H1 (cell line): ENCODE data around the gene NARS2. TPM values are rescaled to one million over a fixed set of nuclear protein-coding genes. Genes with fewer than 3 reads are reported as not detected.

Experiments used
- CTCF ChIA-PET: fragments of 300-600 bp; sonication (Branson Sonifier 250); formaldehyde crosslinking; loops from one replicate; lab custom pipeline; 2021; ENCODE audit not compliant: partially characterized antibody; lab: Charles Lee
- POLR2A ChIA-PET: fragments of 300-600 bp; sonication (Branson Sonifier 250); formaldehyde crosslinking; loops from one replicate; lab custom pipeline; 2021; ENCODE audit warnings: inconsistent platforms; ENCODE audit not compliant: partially characterized antibody; lab: Charles Lee
- DNase-seq, 2 experiments: peaks; one replicate each; pipeline versions ENCODE4 v3.0.0 to v3.0.0-alpha.2; 2010 to 2022; ENCODE audit warnings: low spot score in 2 of 2, low read depth in 1 of 2, mixed read lengths in 1 of 2
- FAIRE-seq: peaks from 2 replicates; lab custom pipeline; 2011; peaks lifted over from hg19 to GRCh38; lab: Jason Lieb, UNC
- H2AFZ ChIP-seq: 2 replicates; pipeline ENCODE4 v1.8.1; 2012; ENCODE audit warnings: low read length, inconsistent platforms
- H2AK5ac ChIP-seq: 2 replicates; pipeline ENCODE4 v1.6.1; 2013; ENCODE audit warnings: low read depth, low read length
- H2BK120ac ChIP-seq: replicated peaks from 2 replicates; pipeline ENCODE3; 2013; ENCODE audit warnings: low read depth, low read length, inconsistent platforms
- H2BK12ac ChIP-seq: 2 replicates; pipeline ENCODE4 v1.6.1; 2013; ENCODE audit warnings: low read depth, low read length
- H2BK15ac ChIP-seq: 2 replicates; pipeline ENCODE4 v1.6.1; 2013; ENCODE audit warnings: low read length
- H2BK20ac ChIP-seq: 2 replicates; pipeline ENCODE4 v1.6.1; 2013; ENCODE audit warnings: low read length
- H2BK5ac ChIP-seq: 2 replicates; pipeline ENCODE4 v1.6.1; 2013; ENCODE audit warnings: low read depth, low read length
- H3K14ac ChIP-seq: 2 replicates; pipeline ENCODE4 v1.6.1; 2013; ENCODE audit warnings: inconsistent platforms; ENCODE audit not compliant: insufficient read length
- H3K18ac ChIP-seq: 2 replicates; pipeline ENCODE4 v1.6.1; 2013; ENCODE audit warnings: low read length; ENCODE audit errors: extremely low read depth
- H3K23ac ChIP-seq: 2 replicates; pipeline ENCODE4 v1.6.1; 2013; ENCODE audit warnings: inconsistent platforms; ENCODE audit not compliant: insufficient read length
- H3K23me2 ChIP-seq: 2 replicates; pipeline ENCODE4 v1.6.1; 2013; ENCODE audit warnings: low read depth, low read length
- H3K27ac ChIP-seq: 2 replicates; pipeline ENCODE4 v1.6.1; 2011; ENCODE audit warnings: low read depth, low read length, inconsistent platforms
- H3K27me3 ChIP-seq, 4 experiments: replicated peaks in 1 of 4; 1 replicate in 1 of 4; 2 replicates in 3 of 4; pipeline versions ENCODE4 v1.6.1 to v1.8.1; 2011 to 2013; ENCODE audit warnings: low read length in 3 of 4, mild to moderate bottlenecking in 3 of 4, inconsistent platforms in 2 of 4, mixed read lengths in 2 of 4, moderate library complexity in 1 of 4; ENCODE audit not compliant: control insufficient read depth in 3 of 4, insufficient read depth in 3 of 4; ENCODE audit errors: extremely low read depth in 1 of 4
- H3K36me3 ChIP-seq, 4 experiments: 2 replicates each; pipeline versions ENCODE4 v1.6.1 to v1.8.1; 2011 to 2013; ENCODE audit warnings: mild to moderate bottlenecking in 4 of 4, low read length in 3 of 4, moderate library complexity in 2 of 4, control low read depth in 1 of 4, inconsistent platforms in 1 of 4; ENCODE audit not compliant: insufficient read depth in 4 of 4, control insufficient read depth in 2 of 4
- H3K4ac ChIP-seq: replicated peaks from 2 replicates; pipeline ENCODE3; 2013; ENCODE audit warnings: low read length, low read depth, mixed read lengths, inconsistent platforms; ENCODE audit not compliant: insufficient read length
- H3K4me1 ChIP-seq, 4 experiments: replicated peaks in 1 of 4; 1 replicate in 1 of 4; 2 replicates in 3 of 4; pipeline versions ENCODE4 v1.6.1 to v1.8.1; 2011 to 2013; ENCODE audit warnings: low read length in 3 of 4, inconsistent platforms in 2 of 4, mixed read lengths in 1 of 4; ENCODE audit not compliant: insufficient read depth in 4 of 4, control insufficient read depth in 3 of 4
- H3K4me2 ChIP-seq, 2 experiments: 2 replicates each; pipeline versions ENCODE4 v1.6.1 to v1.8.1; 2011 to 2013; ENCODE audit warnings: low read depth in 2 of 2, low read length in 2 of 2, control low read depth in 1 of 2, inconsistent platforms in 1 of 2, mild to moderate bottlenecking in 1 of 2; ENCODE audit not compliant: insufficient read depth in 1 of 2
- H3K4me3 ChIP-seq, 4 experiments: fragments of 200-600, 300-600 bp in 1 of 4; sonication (generic), shearing (Covaris generic), sonication (Bioruptor Twin) in 1 of 4; 2 replicates each; pipeline versions ENCODE4 v1.5.1 to v1.8.1; 2011 to 2016; ENCODE audit warnings: low read length in 4 of 4, low read depth in 3 of 4, control low read depth in 2 of 4, inconsistent platforms in 2 of 4, mild to moderate bottlenecking in 2 of 4, mixed read lengths in 1 of 4, moderate library complexity in 1 of 4; ENCODE audit not compliant: insufficient read depth in 2 of 4; ENCODE audit errors: extremely low read depth in 1 of 4
- H3K56ac ChIP-seq: replicated peaks from 2 replicates; pipeline ENCODE3; 2013; ENCODE audit warnings: low read depth, mild to moderate bottlenecking, mixed read lengths, low read length, inconsistent platforms; ENCODE audit not compliant: insufficient read length
- H3K79me1 ChIP-seq: 2 replicates; pipeline ENCODE4 v1.6.1; 2013; ENCODE audit warnings: low read depth, low read length, control low read depth
- H3K79me2 ChIP-seq, 2 experiments: 2 replicates each; pipeline versions ENCODE4 v1.6.1 to v1.8.1; 2012 to 2013; ENCODE audit warnings: low read length in 2 of 2, mild to moderate bottlenecking in 2 of 2, inconsistent platforms in 1 of 2; ENCODE audit not compliant: insufficient read depth in 2 of 2, control insufficient read depth in 1 of 2
- H3K9ac ChIP-seq, 4 experiments: replicated peaks in 1 of 4; 1 replicate in 1 of 4; 2 replicates in 3 of 4; pipeline versions ENCODE4 v1.6.1 to v1.8.1; 2011 to 2013; ENCODE audit warnings: low read depth in 3 of 4, low read length in 3 of 4, control low read depth in 2 of 4, mild to moderate bottlenecking in 2 of 4, moderate library complexity in 2 of 4, inconsistent platforms in 1 of 4; ENCODE audit errors: extremely low read depth in 1 of 4
- H3K9me3 ChIP-seq, 2 experiments: 2 replicates each; pipeline versions ENCODE4 v1.6.1 to v1.8.1; 2012 to 2013; ENCODE audit warnings: mild to moderate bottlenecking in 2 of 2, moderate library complexity in 2 of 2, control low read depth in 1 of 2, inconsistent platforms in 1 of 2, low read depth in 1 of 2, low read length in 1 of 2, mixed read lengths in 1 of 2; ENCODE audit not compliant: insufficient read depth in 2 of 2
- H4K20me1 ChIP-seq, 2 experiments: replicated peaks in 1 of 2; 2 replicates each; pipeline versions ENCODE3 to v1.8.1; 2011 to 2013; ENCODE audit warnings: inconsistent platforms in 2 of 2, low read length in 2 of 2, mild to moderate bottlenecking in 1 of 2; ENCODE audit not compliant: insufficient read depth in 2 of 2, control insufficient read depth in 1 of 2
- H4K5ac ChIP-seq: 2 replicates; pipeline ENCODE4 v1.6.1; 2013; ENCODE audit warnings: low read length, low read depth, mixed read lengths, inconsistent platforms; ENCODE audit not compliant: insufficient read length
- H4K8ac ChIP-seq: 2 replicates; pipeline ENCODE4 v1.8.0; 2013; ENCODE audit warnings: mild to moderate bottlenecking, moderate library complexity, low read length, inconsistent platforms; ENCODE audit not compliant: insufficient read depth; ENCODE audit errors: extremely low read depth
- H4K91ac ChIP-seq: replicated peaks from 2 replicates; pipeline ENCODE3; 2013; ENCODE audit warnings: low read length, mixed read lengths, inconsistent platforms; ENCODE audit not compliant: insufficient read length
- WGBS, 2 experiments: shearing (Covaris generic) in 1 of 2; methylation state at CpG; one replicate each; pipeline versions ENCODE4 v1.1.6 to v1.1.7; 2013 to 2015; ENCODE audit warnings: low lambda C conversion rate in 2 of 2, mixed read lengths in 2 of 2, inconsistent platforms in 1 of 2, low coverage in 1 of 2, missing lambda C conversion rate in 1 of 2; ENCODE audit not compliant: insufficient replicate concordance in 2 of 2, insufficient coverage in 1 of 2, insufficient read length in 1 of 2; ENCODE audit errors: extremely low coverage in 1 of 2, missing lambda C conversion rate in 1 of 2; 5-methylcytosine and 5-hydroxymethylcytosine counted together
- polyA plus RNA-seq, 7 experiments: library from polyadenylated mRNA; depleted of rRNA in 3 of 7; stranded (reverse) in 5 of 7; unstranded in 2 of 7; fragments of >200 nt in 5 of 7; fragments of 200-250 nt in 2 of 7; gene quantifications; 1 replicate in 5 of 7; 2 replicates in 1 of 7; 4 replicates in 1 of 7; pipeline versions ENCODE4 v1.2.1 to v1.2.3, GENCODE V29; 2011 to 2013; ENCODE audit warnings: missing spikeins in 2 of 7, mixed read lengths in 2 of 7
- total RNA-seq: library from RNA; stranded (reverse); fragmentation: NEBNext Ultra II Directional; extraction: Animal tissue kit (Norgen Biotek cat#: 25700); gene quantifications from 2 replicates; pipeline ENCODE4 v1.2.1, GENCODE V29; 2021

NARS2 gene
- total and polyA plus RNA-seq, 2 of the 8 experiments (the other 6 are each of a cell fraction or from before 2014, with no cell fraction given), result 26.2 to 51.6 TPM

DNA sequence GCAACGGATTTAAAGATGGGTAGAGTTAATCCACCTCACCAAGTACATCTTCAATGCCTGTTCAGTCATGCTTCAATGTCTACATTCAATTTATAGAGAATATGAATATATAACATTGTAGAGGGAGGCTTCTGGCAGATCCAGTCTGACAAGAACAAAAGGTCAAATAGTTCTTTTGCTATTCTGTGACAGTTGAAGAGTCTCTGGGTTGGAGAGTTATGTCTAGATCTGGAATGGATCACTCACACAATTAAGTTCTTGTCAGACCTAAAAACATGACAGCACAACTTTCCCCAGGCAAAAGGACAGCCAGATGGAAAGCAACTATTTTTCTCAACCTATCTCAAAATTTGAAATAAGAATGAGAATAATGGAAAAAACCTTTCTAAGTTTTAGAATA, 141.7 kb downstream of the NARS2 start:
- H3K27me3 ChIP-seq, result no peaks in the 10 kb centered on the region
- H3K4me1 ChIP-seq, result peaks cover 0 to 2% (median under 1%) of the 10 kb centered on the region in 4 experiments; a peak in 2 of 7 replicates
- H4K91ac ChIP-seq, result no peak overlapping the region
- H3K14ac ChIP-seq, result no peak overlapping the region
- no peak overlapping the region for H3K4ac ChIP-seq
- WGBS, 2 experiments, result 90% methylated on average over 1 of the region's 1 CpG; no CpG with 5 or more reads in 1 of the 2 experiments
- no peak overlapping the region for H4K8ac ChIP-seq
- no peak overlapping the region for H2BK20ac ChIP-seq
- H3K27ac ChIP-seq, result no peak overlapping the region
- H2AK5ac ChIP-seq, result no peak overlapping the region
- H2BK15ac ChIP-seq, result no peak overlapping the region
- DNase-seq (no peak), FAIRE-seq (no peak)
- no peak overlapping the region for H2BK12ac ChIP-seq
- H3K23ac ChIP-seq, result no peak overlapping the region
- no peaks in the 10 kb centered on the region for H3K9me3 ChIP-seq
- no peaks in the 10 kb centered on the region for H3K79me2 ChIP-seq
- H3K18ac ChIP-seq, result no peak overlapping the region
- H3K4me3 ChIP-seq, result no peak overlapping the region
- no peaks in the 10 kb centered on the region; a peak in 2 of 8 replicates for H3K36me3 ChIP-seq
- no peak overlapping the region for H4K5ac ChIP-seq
- H3K79me1 ChIP-seq, result no peaks in the 10 kb centered on the region
- no peak overlapping the region for H2AFZ ChIP-seq
- H3K4me2 ChIP-seq, result no peak overlapping the region
- H3K56ac ChIP-seq, result no peak overlapping the region
- ChIA-PET POLR2A (interaction anchor here (5.9 kb wide), 1 partner anchor 15 kb away, joined by 33 read pairs; the partner anchor contains the start of gene GAB2), CTCF (interaction anchor here (0.7 to 6.4 kb wide), 10 partner anchors 8 to 268 kb away, joined by 3 to 87 read pairs (median 5); partner anchors contain the start of gene GAB2)
- H2BK120ac ChIP-seq, result no peak overlapping the region
- H2BK5ac ChIP-seq, result no peak overlapping the region
- no peak overlapping the region for H3K9ac ChIP-seq
- peaks cover 2% of the 10 kb centered on the region; the same call in 1 of the 2 replicates for H3K23me2 ChIP-seq
- H4K20me1 ChIP-seq, result no peaks in the 10 kb centered on the region
